ENCODE results near the gene CD4. TPM values are rescaled to one million over a fixed set of nuclear protein-coding genes. Genes with fewer than 3 reads are reported as not detected.

CD4 gene
- total RNA-seq, 1 donor from 2014 or later = 0.62 TPM

DNA sequence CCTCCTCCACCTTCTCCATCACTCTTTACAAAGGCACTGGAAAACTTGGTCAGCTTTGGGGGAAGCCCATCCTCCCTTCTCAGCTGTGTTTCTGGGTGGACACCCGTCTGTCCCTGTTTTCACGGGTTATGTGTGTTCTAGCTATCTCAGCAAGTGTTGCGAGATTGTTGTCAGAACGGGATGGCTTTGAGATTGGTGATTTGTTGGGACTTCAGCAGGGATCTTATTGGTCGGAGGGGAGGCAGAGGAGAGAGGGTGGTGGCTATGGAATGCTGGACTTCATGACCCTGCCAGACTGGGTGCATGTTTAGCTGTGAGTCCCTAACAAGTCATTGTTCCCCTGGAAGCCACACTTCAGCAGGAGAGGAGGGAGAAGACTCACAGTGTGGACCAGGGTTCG is 64.7 kb downstream of the CD4 start:
- Mint-ChIP-seq H3K27me3 (ENCODE audit: unreplicated experiment) (no peaks in the 10 kb centered on the region), H3K9me3 (ENCODE audit: unreplicated experiment) (no peaks in the 10 kb centered on the region), H3K4me1 (ENCODE audit: unreplicated experiment) (peaks cover 34% of the 10 kb centered on the region), H3K27ac (ENCODE audit: unreplicated experiment) (peak overlapping the region; percentile 99), H3K4me3 (ENCODE audit: unreplicated experiment) (peak overlapping the region; percentile 97), H3K36me3 (ENCODE audit: unreplicated experiment) (peaks cover 20% of the 10 kb centered on the region)
- TF ChIP-seq CTCF (IDR thresholded peaks at IDR 0.05) = no peak
- DNase-seq (ENCODE audit: extremely low spot score, unreplicated experiment) = no peak

- no peak overlapping the region for H3K27ac Mint-ChIP-seq (ENCODE audit: unreplicated experiment)
- DNase-seq (ENCODE audit: extremely low spot score, unreplicated experiment) = no peak
- H3K36me3 Mint-ChIP-seq (ENCODE audit: unreplicated experiment) = peaks cover 24% of the 10 kb centered on the region
- no peaks in the 10 kb centered on the region for H3K27me3 Mint-ChIP-seq (ENCODE audit: unreplicated experiment)
- no peaks in the 10 kb centered on the region for H3K9me3 Mint-ChIP-seq (ENCODE audit: unreplicated experiment)
- TF ChIP-seq CTCF (IDR thresholded peaks at IDR 0.05) = no peak
- peaks cover 26% of the 10 kb centered on the region for H3K4me1 Mint-ChIP-seq (ENCODE audit: unreplicated experiment)
- H3K4me3 Mint-ChIP-seq (ENCODE audit: unreplicated experiment) = no peak overlapping the region
Measured at GRCh38 chr12:6855322-6855721, 66.0 kb downstream of the CD4 start.

- Mint-ChIP-seq H3K27me3 (ENCODE audit: unreplicated experiment) (no peaks in the 10 kb centered on the region), H3K4me1 (ENCODE audit: unreplicated experiment) (peaks cover 7% of the 10 kb centered on the region), H3K9me3 (ENCODE audit: unreplicated experiment) (no peaks in the 10 kb centered on the region), H3K27ac (ENCODE audit: unreplicated experiment) (no peak overlapping the region), H3K36me3 (ENCODE audit: unreplicated experiment) (peaks cover 43% of the 10 kb centered on the region), H3K4me3 (ENCODE audit: unreplicated experiment) (no peak overlapping the region)
- no peak for TF ChIP-seq CTCF (IDR thresholded peaks at IDR 0.05)
- no peak for DNase-seq (ENCODE audit: extremely low spot score, unreplicated experiment)
Measured at GRCh38 chr12:6858799-6859198, 69.5 kb downstream of the CD4 start.

DNA sequence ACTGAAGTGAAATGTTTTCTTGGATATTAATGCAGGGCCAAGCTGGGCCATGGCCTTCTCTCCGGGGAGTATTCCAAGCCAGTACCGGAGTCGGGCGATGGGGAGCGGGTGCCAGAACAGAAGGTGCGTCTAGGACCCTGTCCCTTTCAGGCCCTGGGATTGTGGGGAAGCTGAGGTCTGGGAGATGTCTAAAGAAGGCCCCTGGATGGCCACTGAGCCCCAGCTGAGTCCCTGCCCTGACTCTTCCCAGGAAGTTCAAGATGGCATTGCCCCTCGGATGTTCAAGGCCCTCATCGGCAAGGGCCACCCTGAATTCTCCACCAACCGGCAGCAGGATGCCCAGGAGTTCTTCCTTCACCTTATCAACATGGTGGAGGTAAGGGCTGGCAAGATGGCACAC is 70.8 kb downstream of the CD4 start:
- Mint-ChIP-seq H3K36me3 (ENCODE audit: unreplicated experiment) (peaks cover 50% of the 10 kb centered on the region), H3K27me3 (ENCODE audit: unreplicated experiment) (no peaks in the 10 kb centered on the region), H3K4me3 (ENCODE audit: unreplicated experiment) (no peak overlapping the region)

DNA sequence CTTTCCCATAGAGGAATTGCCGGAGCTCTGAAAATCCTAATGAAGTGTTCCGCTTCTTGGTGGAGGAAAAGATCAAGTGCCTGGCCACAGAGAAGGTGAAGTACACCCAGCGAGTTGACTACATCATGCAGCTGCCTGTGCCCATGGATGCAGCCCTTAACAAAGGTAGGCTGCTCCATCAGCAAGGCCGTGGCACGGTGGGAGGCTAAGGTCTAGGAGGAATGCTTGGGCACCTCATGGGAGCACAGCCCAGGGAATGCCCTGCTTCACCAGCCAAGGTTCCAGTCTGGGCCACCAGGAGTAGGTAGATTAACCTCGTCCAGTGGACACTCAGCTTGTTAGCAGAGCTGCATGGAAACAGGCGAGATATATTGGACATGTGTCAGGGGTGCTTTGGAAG is 71.6 kb downstream of the CD4 start:
- no peak for TF ChIP-seq CTCF (IDR thresholded peaks at IDR 0.05)
- no peaks in the 10 kb centered on the region for H3K4me1 Mint-ChIP-seq (ENCODE audit: unreplicated experiment)
- no peak overlapping the region for H3K4me3 Mint-ChIP-seq (ENCODE audit: unreplicated experiment)
- H3K27ac Mint-ChIP-seq (ENCODE audit: unreplicated experiment) = no peak overlapping the region
- H3K27me3 Mint-ChIP-seq (ENCODE audit: unreplicated experiment) = no peaks in the 10 kb centered on the region
- no peak for DNase-seq (ENCODE audit: extremely low spot score, unreplicated experiment)
- no peaks in the 10 kb centered on the region for H3K9me3 Mint-ChIP-seq (ENCODE audit: unreplicated experiment)
- H3K36me3 Mint-ChIP-seq (ENCODE audit: unreplicated experiment) = peaks cover 46% of the 10 kb centered on the region

More for the DNA sequence above, 70.8 kb downstream of the CD4 start:
- no peaks in the 10 kb centered on the region for H3K4me1 Mint-ChIP-seq (ENCODE audit: unreplicated experiment)
- no peaks in the 10 kb centered on the region for H3K9me3 Mint-ChIP-seq (ENCODE audit: unreplicated experiment)
- no peak overlapping the region for H3K27ac Mint-ChIP-seq (ENCODE audit: unreplicated experiment)
- no peak for TF ChIP-seq CTCF (IDR thresholded peaks at IDR 0.05)
- no peak for DNase-seq (ENCODE audit: extremely low spot score, unreplicated experiment)

All from osteocyte (in vitro differentiated cells).